Nephron progenitor cell (in vitro differentiated cells): Measurements from ENCODE around the gene RBPJ.

Experiments
- DNase-seq: peaks from one replicate; pipeline ENCODE4 v3.0.0; 2021
- H3K27ac Mint-ChIP-seq: 2 replicates; pipeline ENCODE4 v1.8.0; 2021; ENCODE audit warnings: mild to moderate bottlenecking, moderate library complexity, mixed read lengths
- H3K27me3 Mint-ChIP-seq: 2 replicates; pipeline ENCODE4 v1.8.0; 2021; ENCODE audit warnings: mild to moderate bottlenecking, low read depth, mixed read lengths; ENCODE audit not compliant: poor library complexity
- H3K36me3 Mint-ChIP-seq: 2 replicates; pipeline ENCODE4 v1.8.0; 2021; ENCODE audit warnings: low read depth, mixed read lengths
- H3K4me1 Mint-ChIP-seq: 2 replicates; pipeline ENCODE4 v1.8.0; 2021; ENCODE audit warnings: mixed read lengths
- H3K4me3 Mint-ChIP-seq: 2 replicates; pipeline ENCODE4 v1.8.0; 2021; ENCODE audit warnings: mild to moderate bottlenecking, moderate library complexity, mixed read lengths
- H3K9me3 Mint-ChIP-seq: 2 replicates; pipeline ENCODE4 v1.8.0; 2021; ENCODE audit warnings: mild to moderate bottlenecking, moderate library complexity, mixed read lengths
- TF ChIP-seq, protein P1 (sequence below): fragments of 200-600 bp; sonication (generic); IDR thresholded peaks from 2 replicates; pipeline ENCODE4 v1.5.0; 2021; ENCODE audit warnings: antibody characterized with exemption

RBPJ gene

DNA sequence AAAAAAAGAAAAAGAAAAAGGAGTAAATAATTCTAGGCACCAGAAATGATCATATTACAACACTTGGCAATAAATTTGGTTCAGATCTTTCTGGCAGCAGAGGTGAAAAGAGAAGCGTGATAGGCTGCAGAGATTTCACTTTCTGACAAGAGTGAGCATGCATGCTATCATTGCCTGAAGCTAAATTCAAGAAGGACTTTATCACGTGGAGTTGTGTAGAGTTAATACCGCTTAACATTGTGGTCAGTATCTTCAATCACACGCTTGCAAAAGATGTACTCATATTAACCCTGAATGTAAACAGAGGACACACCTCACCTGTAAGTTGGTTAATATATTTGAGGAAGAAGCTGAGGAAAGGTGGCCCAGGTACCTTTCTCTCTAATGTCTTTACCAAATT, 31.4 kb upstream of the RBPJ start:
- TF ChIP-seq, protein P1, sequence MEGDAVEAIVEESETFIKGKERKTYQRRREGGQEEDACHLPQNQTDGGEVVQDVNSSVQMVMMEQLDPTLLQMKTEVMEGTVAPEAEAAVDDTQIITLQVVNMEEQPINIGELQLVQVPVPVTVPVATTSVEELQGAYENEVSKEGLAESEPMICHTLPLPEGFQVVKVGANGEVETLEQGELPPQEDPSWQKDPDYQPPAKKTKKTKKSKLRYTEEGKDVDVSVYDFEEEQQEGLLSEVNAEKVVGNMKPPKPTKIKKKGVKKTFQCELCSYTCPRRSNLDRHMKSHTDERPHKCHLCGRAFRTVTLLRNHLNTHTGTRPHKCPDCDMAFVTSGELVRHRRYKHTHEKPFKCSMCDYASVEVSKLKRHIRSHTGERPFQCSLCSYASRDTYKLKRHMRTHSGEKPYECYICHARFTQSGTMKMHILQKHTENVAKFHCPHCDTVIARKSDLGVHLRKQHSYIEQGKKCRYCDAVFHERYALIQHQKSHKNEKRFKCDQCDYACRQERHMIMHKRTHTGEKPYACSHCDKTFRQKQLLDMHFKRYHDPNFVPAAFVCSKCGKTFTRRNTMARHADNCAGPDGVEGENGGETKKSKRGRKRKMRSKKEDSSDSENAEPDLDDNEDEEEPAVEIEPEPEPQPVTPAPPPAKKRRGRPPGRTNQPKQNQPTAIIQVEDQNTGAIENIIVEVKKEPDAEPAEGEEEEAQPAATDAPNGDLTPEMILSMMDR = no peak
- Mint-ChIP-seq H3K4me3 (no peak overlapping the region), H3K9me3 (no peaks in the 10 kb centered on the region), H3K4me1 (no peaks in the 10 kb centered on the region), H3K36me3 (no peaks in the 10 kb centered on the region), H3K27ac (no peak overlapping the region), H3K27me3 (no peaks in the 10 kb centered on the region)
- DNase-seq = no peak

DNA sequence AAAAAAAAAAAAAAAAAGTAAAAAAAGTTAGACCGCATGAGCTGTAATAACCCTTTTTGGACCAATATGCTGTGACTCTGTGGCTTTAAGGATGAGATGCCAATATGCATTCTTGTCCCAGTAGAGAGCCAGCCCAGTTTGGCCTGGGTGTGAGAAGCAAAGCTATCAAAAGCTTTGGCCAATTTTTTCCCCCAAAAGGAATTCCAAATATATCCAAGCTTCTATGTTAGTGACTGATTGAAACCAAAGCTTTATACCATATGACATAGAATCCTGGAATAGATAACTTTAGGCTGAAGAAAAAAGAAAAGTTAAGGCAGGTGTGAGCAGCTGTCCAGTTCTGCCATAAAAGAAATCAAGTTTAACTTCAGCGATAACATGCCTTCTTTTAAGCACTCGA, 30.5 kb upstream of the RBPJ start:
- H3K4me3 Mint-ChIP-seq = no peak overlapping the region
- H3K27me3 Mint-ChIP-seq = no peaks in the 10 kb centered on the region
- DNase-seq = no peak
- TF ChIP-seq, protein P1 = no peak
- H3K9me3 Mint-ChIP-seq = no peaks in the 10 kb centered on the region
- H3K27ac Mint-ChIP-seq = no peak overlapping the region
- H3K4me1 Mint-ChIP-seq = no peaks in the 10 kb centered on the region
- H3K36me3 Mint-ChIP-seq = no peaks in the 10 kb centered on the region

DNA sequence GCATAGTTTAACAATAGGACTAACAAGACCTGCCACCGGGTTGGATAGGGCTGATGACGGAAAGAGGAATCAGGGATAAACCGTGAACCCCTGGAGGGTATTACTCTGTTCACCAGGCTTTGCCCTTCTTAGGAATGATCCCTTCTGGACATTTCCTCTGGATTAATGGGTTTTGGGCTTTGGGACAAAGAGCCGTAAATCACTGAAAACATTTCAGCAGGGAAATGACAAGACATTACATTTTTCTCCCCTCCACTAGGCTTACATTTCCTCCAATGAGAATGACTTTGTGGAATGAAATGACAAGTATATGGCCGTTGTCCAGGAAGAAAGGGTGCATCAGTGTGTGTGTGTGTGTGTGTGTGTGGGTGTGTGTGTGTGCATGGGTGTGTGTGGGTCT, 25.9 kb upstream of the RBPJ start:
- TF ChIP-seq, protein P1 = no peak
- Mint-ChIP-seq H3K27ac (peak overlapping the region; percentile 84), H3K4me1 (peaks cover 10% of the 10 kb centered on the region), H3K9me3 (no peaks in the 10 kb centered on the region), H3K27me3 (no peaks in the 10 kb centered on the region), H3K4me3 (no peak overlapping the region), H3K36me3 (no peaks in the 10 kb centered on the region)
- DNase-seq = no peak

DNA sequence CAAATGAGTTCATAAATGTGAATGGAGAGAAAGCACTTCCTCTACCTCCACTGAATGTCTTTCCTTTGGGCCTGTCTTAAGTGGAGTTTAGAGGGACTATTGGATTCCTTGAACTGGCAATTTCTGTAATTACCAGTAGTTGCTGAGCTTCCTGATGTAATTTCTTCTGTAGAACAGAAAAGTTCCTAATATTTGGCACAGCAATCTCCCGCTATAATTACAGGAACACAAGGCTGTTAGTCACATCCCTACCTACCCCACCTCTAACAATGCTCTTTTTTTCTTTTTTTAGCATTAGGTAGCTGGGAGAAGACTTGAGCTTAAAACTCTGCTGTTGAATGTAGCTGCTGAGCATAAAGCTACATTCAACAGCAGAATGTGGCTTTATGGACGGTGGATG, 24.8 kb upstream of the RBPJ start:
- peaks cover 10% of the 10 kb centered on the region for H3K4me1 Mint-ChIP-seq
- peaks cover 3% of the 10 kb centered on the region for H3K9me3 Mint-ChIP-seq
- no peak for DNase-seq
- H3K36me3 Mint-ChIP-seq = no peaks in the 10 kb centered on the region
- no peak overlapping the region for H3K4me3 Mint-ChIP-seq
- no peaks in the 10 kb centered on the region for H3K27me3 Mint-ChIP-seq
- TF ChIP-seq, protein P1 = no peak
- no peak overlapping the region for H3K27ac Mint-ChIP-seq

DNA sequence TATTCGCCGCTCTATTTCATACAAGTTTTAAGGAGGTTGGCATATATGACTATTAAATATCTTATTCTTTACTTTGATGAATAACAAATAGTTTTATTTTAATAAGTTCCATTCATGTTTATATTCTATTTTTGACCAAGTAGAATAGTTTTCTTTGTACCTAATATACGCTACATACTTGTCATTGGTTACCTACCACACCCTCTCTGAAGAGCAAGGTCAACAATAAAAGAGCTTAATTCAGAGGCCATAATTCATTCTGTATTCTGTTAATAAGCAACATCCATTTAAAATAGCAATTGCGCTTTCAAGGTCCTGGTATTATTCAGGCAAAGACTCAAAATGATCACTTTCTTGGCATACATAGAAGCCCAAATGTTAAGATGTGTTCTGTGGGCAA, 24.3 kb upstream of the RBPJ start:
- Mint-ChIP-seq H3K4me3 (no peak overlapping the region), H3K27me3 (no peaks in the 10 kb centered on the region), H3K36me3 (no peaks in the 10 kb centered on the region), H3K27ac (no peak overlapping the region), H3K9me3 (peaks cover 3% of the 10 kb centered on the region), H3K4me1 (peaks cover 10% of the 10 kb centered on the region)
- TF ChIP-seq, protein P1 = no peak
- DNase-seq = no peak

DNA sequence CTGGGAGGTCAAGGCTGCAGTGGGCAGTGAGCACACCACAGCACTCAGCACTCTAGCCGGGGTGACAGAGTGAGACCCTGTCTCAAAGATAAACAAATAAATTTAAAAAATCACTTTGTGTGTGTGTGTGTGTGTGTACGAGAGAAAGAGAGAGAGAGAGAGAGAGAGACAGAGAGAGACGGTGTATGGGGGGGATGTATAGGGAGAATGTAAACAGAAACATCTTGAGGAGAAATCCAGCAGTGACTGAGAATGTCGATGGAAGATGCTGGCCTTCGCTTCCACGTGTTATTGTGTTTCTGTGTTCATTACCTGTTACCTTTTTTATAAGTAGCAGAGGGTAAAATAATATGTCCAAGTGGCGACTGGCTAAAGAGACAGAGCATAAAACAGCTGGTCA, 23.6 kb upstream of the RBPJ start:
- Mint-ChIP-seq H3K4me3 (no peak overlapping the region), H3K27me3 (no peaks in the 10 kb centered on the region), H3K27ac (no peak overlapping the region), H3K4me1 (peaks cover 10% of the 10 kb centered on the region), H3K36me3 (no peaks in the 10 kb centered on the region), H3K9me3 (peaks cover 3% of the 10 kb centered on the region)
- TF ChIP-seq, protein P1 = no peak
- no peak for DNase-seq
